Left lung (tissue), 10 donors: ENCODE results near the gene REP15. TPM values are rescaled to one million over a fixed set of nuclear protein-coding genes. Genes with fewer than 3 reads are reported as not detected.

Experiments
- ATAC-seq: fragments of 200-7000 bp; cut with Tn5 transposase; one replicate; pipeline ENCODE4 v1.9.1; 2020; ENCODE audit warnings: moderate library complexity
- DNase-seq, 4 donors: peaks; one replicate each; pipeline ENCODE4 v3.0.0-alpha.2; 2013 to 2020
- H3K27ac ChIP-seq, 2 donors: fragments of 200-600 bp; sonication (generic) in 1 of 2; one replicate each; pipeline versions ENCODE4 v1.5.0 to v1.8.0; 2020 to 2021
- H3K27me3 ChIP-seq, 2 donors: fragments of 200-600 bp; sonication (generic) in 1 of 2; one replicate each; pipeline versions ENCODE4 v1.5.0 to v1.8.0; 2020 to 2021
- H3K36me3 ChIP-seq, 2 donors: fragments of 200-600 bp; sonication (generic) in 1 of 2; one replicate each; pipeline versions ENCODE4 v1.5.0 to v1.8.0; 2020 to 2021
- H3K4me1 ChIP-seq, 2 donors: fragments of 200-600 bp; one replicate each; pipeline ENCODE4 v1.8.0; 2021
- H3K4me3 ChIP-seq, 2 donors: fragments of 200-600 bp; sonication (generic) in 1 of 2; one replicate each; pipeline versions ENCODE4 v1.5.0 to v1.8.0; 2020 to 2021; ENCODE audit warnings: mild to moderate bottlenecking in 1 of 2
- H3K9me3 ChIP-seq, 2 donors: fragments of 200-600 bp; sonication (generic) in 1 of 2; one replicate each; pipeline versions ENCODE4 v1.5.0 to v1.8.0; 2020 to 2021
- intact Hi-C, 2 donors: fragments of 100-400 bp; cut with DNase I; formaldehyde crosslinking; loops; one replicate each; pipeline versions ENCODE4 v1.11.2 to v1.14.2; 2022
- polyA plus RNA-seq, 6 donors: library from polyadenylated mRNA; unstranded; fragments of 120-200 nt; gene quantifications; one replicate each; pipeline ENCODE4 v1.2.1, GENCODE V29; 2013; ENCODE audit not compliant: insufficient read length in 6 of 6
- total RNA-seq, 2 donors: library from RNA; stranded (reverse); fragmentation: NEBNext Ultra II Directional; extraction: Animal tissue kit (Norgen Biotek cat#: 25700); gene quantifications; one replicate each; pipeline ENCODE4 v1.2.1, GENCODE V29; 2021
- TF ChIP-seq, protein P1 (sequence below), 2 donors: fragments of 200-600 bp; sonication (generic) in 1 of 2; IDR thresholded peaks; one replicate each; pipeline versions ENCODE4 v1.5.0 to v1.8.0; 2021; ENCODE audit warnings: antibody characterized with exemption in 2 of 2
- donor health status: DM: no; HTN: yes; CAD: no.
- donor health status: DM: no; HTN: no; CAD: no.

The REP15 gene
- total and polyA plus RNA-seq, 8 donors = 2.4 to 3.6 (median 3.1) TPM

DNA sequence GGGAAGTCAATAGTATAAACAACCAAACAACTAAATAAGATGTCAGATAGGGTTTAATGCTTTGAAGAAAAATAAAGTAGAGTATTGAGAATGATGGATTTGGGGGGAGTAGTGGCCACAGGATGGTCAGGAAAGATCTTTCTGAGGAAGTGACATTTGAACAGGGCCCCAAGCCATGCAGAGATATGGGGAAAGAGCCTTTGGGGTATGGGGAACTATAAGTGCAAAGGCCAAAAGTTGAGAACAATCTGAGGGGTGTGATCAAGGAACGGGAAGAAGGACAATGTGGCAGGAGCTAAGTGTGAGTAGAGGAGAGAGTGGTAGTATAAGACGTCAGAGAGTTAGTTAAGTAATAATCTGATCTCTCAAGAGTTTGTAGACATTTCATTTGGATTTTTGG is 15.7 kb downstream of the REP15 start:
- H3K4me3 ChIP-seq = peak overlapping the region in 1 of 2 donors; percentile 76
- ATAC-seq (no peak), DNase-seq (no peak)
- intact Hi-C loops = no loop called here
- no peaks in the 10 kb centered on the region for H3K27me3 ChIP-seq
- H3K27ac ChIP-seq = no peak overlapping the region
- H3K36me3 ChIP-seq = peaks cover 0 to 18% of the 10 kb centered on the region in 2 donors
- TF ChIP-seq, protein P1, sequence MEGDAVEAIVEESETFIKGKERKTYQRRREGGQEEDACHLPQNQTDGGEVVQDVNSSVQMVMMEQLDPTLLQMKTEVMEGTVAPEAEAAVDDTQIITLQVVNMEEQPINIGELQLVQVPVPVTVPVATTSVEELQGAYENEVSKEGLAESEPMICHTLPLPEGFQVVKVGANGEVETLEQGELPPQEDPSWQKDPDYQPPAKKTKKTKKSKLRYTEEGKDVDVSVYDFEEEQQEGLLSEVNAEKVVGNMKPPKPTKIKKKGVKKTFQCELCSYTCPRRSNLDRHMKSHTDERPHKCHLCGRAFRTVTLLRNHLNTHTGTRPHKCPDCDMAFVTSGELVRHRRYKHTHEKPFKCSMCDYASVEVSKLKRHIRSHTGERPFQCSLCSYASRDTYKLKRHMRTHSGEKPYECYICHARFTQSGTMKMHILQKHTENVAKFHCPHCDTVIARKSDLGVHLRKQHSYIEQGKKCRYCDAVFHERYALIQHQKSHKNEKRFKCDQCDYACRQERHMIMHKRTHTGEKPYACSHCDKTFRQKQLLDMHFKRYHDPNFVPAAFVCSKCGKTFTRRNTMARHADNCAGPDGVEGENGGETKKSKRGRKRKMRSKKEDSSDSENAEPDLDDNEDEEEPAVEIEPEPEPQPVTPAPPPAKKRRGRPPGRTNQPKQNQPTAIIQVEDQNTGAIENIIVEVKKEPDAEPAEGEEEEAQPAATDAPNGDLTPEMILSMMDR (IDR thresholded peaks at IDR 0.05) = no peak
- H3K9me3 ChIP-seq = no peaks in the 10 kb centered on the region
- peaks cover 9 to 13% of the 10 kb centered on the region in 2 donors for H3K4me1 ChIP-seq

DNA sequence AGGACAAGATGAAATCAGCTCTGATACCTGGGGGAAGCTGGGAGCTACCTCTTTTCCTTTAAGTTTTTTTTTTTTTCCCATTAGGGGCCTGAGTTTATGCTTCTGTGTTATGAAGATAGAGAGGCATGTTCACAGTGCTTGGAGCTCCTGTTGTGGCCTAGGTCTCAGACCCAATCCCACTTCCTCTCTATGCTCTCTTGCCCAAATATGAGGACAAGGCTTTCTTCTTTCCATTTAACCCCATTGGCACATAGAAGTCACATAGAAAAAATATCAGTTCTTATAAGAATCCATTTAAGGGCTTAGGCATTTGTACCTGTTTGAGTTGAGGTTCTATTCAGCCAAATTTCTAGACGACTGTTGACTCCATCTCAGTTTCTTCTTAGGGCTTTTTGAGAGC is 27.0 kb downstream of the REP15 start:
- ATAC-seq (no peak), DNase-seq (no peak)
- H3K4me1 ChIP-seq = no peaks in the 10 kb centered on the region
- TF ChIP-seq, protein P1 (IDR thresholded peaks at IDR 0.05) = no peak
- no peaks in the 10 kb centered on the region for H3K9me3 ChIP-seq
- no peak overlapping the region for H3K27ac ChIP-seq
- no peak overlapping the region for H3K4me3 ChIP-seq
- intact Hi-C loops = no loop called here
- peaks cover 0 to 76% of the 10 kb centered on the region in 2 donors for H3K36me3 ChIP-seq
- no peaks in the 10 kb centered on the region for H3K27me3 ChIP-seq

DNA sequence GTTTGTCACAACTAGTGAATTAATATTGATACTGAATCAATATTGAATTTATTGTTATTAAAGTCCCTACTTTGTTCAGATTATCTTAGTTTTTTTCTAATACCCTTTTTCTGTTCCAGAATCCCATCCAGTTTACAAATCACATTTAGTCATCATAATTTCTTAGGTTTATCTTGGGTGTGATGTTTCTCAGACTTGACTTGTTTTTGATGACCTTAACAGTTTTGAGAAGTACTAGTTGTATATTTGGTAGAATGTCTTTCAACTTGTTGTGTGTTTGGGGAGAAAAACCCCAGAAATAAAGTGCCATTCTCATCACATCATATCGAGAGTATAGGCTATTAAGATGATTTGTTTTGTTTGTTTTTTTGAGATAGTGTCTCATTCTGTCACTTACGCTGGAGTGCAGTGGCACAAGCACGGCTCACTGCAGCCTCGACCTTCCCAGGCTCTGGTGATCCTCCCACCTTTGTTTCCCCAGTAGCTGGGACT is 33.9 kb downstream of the REP15 start:
- H3K4me3 ChIP-seq = no peak overlapping the region
- no peaks in the 10 kb centered on the region for H3K9me3 ChIP-seq
- no peak overlapping the region for H3K27ac ChIP-seq
- no peak for DNase-seq
- H3K27me3 ChIP-seq = no peaks in the 10 kb centered on the region
- intact Hi-C loops = loop anchor here in 1 of 2 donors (10.0 kb wide), 2 partner anchors 85 to 205 kb away; no protein-coding TSS in a partner anchor
- H3K36me3 ChIP-seq = peaks cover 0 to 56% of the 10 kb centered on the region in 2 donors
- no peaks in the 10 kb centered on the region for H3K4me1 ChIP-seq
- ATAC-seq = no peak
- TF ChIP-seq, protein P1 (IDR thresholded peaks at IDR 0.05) = no peak

DNA sequence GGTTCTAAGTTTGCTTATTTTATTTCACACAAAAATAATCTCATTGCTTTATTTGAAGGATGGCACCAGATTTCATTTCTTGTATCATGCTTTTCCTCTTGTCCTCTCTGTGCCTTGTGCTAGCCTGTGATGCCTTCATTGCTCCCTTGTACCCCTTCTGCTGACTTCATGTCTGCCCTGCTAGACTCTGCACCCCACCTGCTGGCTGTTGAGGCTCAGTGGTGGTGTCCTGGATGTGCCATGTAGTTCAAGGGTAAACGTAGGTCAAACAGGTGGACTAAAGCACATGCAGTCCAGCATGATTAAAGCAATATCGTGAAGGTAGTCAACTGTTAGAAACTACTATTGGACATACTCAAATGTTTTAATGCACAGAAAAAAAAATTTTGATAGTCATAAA is 36.0 kb downstream of the REP15 start:
- TF ChIP-seq, protein P1 (IDR thresholded peaks at IDR 0.05) = no peak
- intact Hi-C loops = loop anchor here in 1 of 2 donors (10.0 kb wide), 2 partner anchors 83 to 203 kb away; no protein-coding TSS in a partner anchor
- no peaks in the 10 kb centered on the region for H3K4me1 ChIP-seq
- no peaks in the 10 kb centered on the region for H3K27me3 ChIP-seq
- H3K9me3 ChIP-seq = no peaks in the 10 kb centered on the region
- ATAC-seq (no peak), DNase-seq (no peak)
- no peak overlapping the region for H3K27ac ChIP-seq
- H3K4me3 ChIP-seq = no peak overlapping the region
- peaks cover 0 to 53% of the 10 kb centered on the region in 2 donors for H3K36me3 ChIP-seq

DNA sequence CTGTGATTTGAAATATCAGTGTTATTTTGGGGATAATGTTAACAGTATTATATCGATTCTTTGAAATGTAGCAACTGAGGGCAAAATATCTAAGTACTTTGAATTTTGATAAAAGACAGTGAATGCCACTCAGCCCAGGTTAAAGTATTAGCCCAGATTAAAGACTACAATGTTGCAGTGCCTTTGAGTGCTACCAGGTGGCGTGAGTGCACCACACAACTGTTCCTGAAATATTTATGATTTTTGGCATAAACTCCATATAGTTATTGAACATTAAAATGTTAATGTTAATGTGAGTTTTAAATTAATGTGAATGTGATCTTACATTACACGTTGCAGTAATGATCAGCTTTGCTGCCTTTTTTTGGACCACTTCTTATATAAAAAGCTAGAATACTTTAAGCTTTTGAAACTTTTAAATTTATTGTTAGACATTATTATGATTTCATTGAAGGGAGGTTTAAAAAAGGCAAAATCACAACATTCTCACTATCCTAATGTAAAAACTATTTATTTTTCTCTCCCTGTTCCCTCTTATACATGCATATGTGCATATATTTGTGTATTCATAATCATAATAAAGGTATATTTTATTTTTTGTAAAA is 36.9 kb downstream of the REP15 start:
- intact Hi-C loops = loop anchor here in 1 of 2 donors (10.0 kb wide), 2 partner anchors 82 to 202 kb away; no protein-coding TSS in a partner anchor
- ATAC-seq (peak; percentile 80), DNase-seq (peak in 2 of 4 donors; percentile 25 to 37)
- Histone ChIP-seq H3K4me1 (no peaks in the 10 kb centered on the region), H3K9me3 (no peaks in the 10 kb centered on the region), H3K4me3 (no peak overlapping the region), H3K27ac (no peak overlapping the region), H3K36me3 (peaks cover 0 to 61% of the 10 kb centered on the region in 2 donors), H3K27me3 (no peaks in the 10 kb centered on the region)
- TF ChIP-seq, protein P1 (IDR thresholded peaks at IDR 0.05) = peak; percentile 54 to 70
